ENCODE data around the gene SZRD1.

SZRD1 gene

DNA sequence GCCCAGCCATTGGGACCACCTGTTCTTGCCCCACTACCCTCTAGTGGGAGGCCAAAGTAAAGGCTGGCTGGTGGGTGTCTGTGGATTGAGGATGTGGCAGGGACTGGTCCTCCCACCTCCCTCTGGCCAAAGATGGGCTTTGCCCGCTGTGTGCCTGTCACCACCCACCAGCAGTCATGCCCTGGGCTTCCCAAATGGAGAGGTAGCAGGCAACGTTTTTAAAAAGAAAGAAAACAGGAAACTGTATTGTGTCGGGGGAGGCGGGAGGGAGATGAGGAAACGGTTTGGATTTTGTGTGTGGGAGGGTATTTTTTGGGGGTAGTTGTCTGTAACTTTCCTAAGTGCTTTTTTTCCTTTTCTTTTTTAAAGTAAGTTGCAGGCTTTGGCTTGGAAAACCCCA lies 30.1 kb downstream of the SZRD1 start:
- DNase-seq = no peak

GRCh38 chr1:16398371-16398953 lies 31.4 kb downstream of the SZRD1 start:
- DNase-seq = no peak

DNA sequence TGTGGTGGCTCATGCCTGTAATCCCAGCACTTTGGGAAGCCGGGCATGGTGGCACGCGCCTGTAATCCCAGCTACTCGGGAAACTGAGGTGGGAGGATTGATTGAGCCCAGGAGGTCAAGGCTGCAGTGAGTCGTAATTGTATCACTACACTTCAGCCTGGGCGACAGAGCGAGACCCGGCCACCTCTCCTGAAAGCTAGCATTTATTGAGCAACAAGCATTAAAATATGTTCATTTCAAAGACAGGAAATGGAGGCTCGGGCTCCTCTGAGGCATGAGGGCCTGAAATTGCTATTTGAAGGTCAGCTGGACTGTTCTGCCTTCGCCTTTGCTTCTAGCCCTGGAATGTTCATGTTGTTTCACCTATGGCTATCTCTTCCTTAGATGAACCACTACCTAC lies 35.7 kb downstream of the SZRD1 start:
- no peak for DNase-seq

DNA sequence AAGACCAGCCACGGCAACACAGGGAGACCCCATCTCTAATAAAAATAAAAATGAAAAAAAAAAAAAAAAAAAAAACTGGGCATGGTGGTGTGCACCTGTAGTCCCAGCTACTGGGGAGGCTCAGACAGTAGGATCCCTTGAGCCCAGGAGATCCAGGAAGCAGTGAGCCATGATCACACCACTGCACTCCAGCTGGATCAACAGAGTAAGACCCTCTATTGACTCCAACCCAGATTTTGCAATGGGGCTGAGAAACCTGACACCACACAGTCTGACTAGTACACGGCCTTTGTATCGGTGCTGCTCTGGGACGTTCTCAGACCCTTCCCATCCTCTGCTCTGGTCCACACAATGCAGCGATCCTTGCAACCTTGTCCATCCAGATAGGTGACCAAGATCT lies 38.4 kb downstream of the SZRD1 start:
- DNase-seq = no peak

DNA sequence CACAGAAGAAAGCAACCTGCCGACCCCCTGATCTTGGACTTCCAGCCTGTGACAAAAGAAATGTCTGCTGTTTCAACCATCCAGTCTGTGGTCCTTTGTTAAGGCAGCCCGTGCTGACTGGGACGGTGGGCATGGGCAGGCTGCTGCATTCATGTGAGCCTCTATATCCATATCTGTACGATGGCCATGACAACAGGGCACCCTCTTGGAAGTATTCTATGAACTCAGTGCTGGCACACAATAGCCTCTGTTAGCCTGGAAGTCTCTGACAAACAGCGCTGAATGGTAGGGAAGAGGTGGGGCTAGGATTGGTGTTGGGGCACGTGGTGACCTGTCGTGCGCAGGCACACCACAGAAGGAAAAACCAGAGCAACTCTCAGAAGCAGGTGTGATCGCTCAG lies 39.8 kb downstream of the SZRD1 start:
- DNase-seq = no peak

DNA sequence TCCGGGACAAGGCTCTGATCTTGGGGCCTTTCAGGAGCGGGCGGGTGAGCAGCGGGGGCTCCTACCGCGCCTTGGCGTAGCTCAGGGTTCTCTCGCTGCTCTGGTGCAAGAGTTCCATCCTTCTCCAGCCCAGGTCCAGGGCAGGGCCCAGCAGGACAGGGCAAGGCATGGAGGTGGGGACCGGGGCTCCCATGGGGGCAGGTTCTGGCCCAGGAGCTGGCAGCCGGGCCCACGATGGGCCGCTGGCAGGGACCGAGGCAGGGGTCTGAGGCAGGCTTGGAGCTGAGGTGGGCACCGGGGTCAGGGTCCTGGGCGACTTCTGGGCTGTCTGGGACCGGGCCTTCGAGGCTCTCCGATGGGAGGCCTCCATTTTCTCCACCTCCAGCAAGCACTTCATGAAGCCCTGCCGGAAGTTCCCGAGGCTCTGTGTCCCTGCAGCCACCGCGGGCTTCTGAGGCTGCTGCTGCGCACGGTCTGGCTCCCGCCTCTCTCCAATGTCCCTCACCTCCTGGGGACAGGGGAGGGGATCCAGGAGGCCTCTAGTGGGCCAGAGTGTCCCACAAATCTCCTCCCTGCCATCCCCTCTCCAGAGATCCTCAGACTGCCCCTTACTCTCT lies 42.6 kb downstream of the SZRD1 start:
- DNase-seq = no peak

DNA sequence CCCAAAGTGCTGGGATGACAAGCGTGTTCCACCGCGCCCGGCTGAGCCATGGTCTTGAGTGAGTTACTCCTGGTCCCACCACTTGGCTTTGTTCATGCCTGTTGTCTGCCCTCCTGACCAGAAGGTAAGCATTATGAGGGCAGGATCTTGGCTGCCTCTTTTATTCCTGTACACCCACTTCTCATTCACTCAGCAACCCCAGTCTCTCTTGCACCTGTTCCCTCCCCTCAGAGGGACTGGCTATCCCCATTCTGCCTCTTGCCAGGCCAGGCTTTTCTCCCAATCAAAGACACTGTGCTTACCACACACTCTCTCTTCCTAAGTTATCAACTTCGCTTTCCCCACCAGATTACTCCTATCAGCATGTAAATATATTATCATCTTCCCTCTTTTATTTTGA lies 43.8 kb downstream of the SZRD1 start:
- DNase-seq = no peak

DNA sequence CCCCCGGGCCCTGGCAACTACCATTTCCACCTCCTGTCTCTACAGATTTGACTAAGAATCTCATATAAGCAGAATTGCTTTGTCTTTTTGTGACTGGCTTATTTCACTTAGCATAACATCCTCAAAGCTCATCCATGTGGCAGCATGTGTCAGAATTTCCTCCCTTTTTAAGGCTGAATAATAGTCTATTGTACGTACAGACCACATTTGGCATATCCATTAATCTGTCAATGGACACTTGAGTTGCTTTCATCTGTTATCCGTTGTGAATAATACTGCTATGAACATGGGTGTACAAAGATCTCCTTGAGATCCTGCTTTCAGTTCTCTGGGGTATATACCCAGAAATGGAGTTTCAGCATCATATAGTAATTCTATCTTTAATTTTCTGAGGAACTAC lies 46.1 kb downstream of the SZRD1 start:
- DNase-seq = no peak

GRCh38 chr1:16418823-16419425 lies 51.9 kb downstream of the SZRD1 start:
- no peak for DNase-seq

DNA sequence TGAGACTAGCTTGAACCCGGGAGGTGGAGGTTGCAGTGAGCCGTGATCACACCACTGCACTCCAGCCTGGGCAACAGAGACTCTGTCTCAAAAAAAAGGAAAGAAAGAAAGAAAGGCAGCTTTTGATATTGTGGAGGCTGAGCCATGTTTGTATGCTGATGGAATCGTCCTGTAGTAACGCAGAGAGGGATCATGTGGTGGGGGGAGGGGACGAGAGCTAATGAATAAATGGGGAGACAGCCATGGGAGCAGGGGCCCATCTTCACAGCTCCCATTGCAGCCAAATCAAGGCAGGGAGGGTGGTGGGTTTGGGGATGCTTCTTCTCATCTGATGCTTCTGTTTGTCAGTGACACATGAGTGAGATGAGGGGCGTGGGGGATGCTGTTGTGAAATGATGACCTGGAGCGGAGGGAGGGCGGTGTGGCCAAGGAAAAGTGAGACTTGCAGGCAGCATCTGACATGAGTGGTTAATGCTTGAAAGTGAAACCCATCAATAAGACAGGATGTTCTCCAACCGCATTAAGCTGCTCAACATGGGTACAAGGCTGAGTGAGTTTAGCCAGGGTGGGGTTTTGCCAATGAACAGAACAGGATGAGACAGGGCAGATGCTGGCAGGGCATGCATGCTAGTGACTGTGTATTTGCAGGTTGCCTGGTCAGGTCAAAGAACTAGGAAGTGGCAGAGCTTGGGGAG lies 53.5 kb downstream of the SZRD1 start:
- DNase-seq = no peak

- DNase-seq = no peak
These were observed 54.2 kb downstream of the SZRD1 start for GRCh38 chr1:16421201-16421600.

DNA sequence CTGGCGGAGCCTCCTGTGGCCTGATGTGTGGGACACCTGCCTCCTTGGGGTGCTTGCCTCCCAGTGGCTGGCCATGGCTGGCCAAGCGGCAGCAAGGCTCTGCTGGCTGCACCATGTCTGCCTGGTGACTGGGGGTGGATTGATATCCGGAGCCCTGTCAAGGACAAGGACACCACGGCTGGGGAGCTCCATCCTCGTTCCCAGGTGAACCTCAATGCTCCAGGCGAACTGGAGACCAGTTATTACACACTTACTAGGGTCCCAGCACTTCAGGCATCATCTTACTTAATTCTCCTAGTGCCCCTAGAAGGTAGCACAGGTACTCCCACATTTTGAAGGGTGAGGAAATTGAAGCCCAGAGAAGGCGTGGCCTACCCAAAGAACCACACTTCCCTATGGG lies 55.0 kb downstream of the SZRD1 start:
- DNase-seq = no peak

DNA sequence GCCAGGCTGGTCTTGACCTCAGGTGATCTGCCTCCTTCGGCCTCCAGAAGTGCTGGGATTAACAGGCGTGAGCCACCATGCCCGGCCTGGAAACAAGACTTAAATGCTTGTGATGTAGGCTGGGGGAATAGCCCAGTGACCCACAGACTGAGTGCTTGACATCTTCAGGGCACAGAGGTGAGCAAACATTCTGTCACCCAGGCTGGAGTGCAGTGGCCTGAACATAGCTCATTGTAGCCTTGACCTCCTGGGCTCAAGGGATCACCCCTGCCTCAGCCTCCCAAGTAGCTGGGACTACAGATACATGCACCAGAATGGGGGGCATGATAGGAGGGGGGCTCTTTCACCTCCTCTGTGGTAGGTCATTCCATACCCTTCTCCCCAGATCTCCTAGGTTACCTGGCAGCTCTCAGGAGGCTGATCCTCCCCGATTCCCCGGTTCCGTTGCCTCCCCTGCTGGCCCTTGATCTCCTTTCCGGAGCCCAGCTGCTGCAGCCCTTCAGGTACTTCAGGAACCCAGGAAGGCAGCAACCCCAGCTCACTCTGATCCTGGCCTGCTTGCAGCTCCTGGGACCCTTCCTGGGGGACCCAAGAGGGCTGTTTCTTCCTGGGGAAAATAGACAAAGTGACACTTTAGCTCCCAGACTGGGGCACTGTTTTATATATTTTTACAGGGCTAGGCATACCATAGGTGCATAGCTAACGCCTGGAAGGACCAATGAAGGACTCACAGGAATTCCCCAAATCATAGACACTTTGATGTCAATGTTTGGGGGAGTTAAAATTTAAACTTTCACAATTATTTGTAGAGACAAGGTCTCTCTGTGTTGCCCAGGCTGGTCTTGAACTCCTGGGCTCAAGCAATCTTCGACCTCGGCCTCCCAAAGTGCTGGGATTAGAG lies 58.3 kb downstream of the SZRD1 start:
- DNase-seq = no peak

DNA sequence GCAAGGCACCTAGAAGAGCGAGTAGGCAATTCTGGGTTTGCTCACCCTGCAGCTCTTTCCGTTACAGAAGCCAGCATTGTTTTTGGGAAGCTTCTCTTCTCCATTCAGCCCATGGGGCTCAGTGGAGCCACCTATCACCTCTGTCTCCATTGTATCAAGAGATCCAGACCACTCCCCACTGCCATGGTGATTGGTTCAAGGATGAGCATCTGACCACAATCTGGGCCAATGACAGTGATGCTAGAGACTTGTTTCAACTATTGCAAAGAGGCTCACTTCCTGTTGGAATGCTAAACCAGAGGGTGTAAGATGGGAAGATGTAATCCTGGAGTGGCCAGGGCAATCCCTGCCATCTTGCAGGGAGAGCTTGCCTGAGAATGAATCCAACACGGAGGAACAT lies 63.6 kb downstream of the SZRD1 start:
- DNase-seq = no peak

DNA sequence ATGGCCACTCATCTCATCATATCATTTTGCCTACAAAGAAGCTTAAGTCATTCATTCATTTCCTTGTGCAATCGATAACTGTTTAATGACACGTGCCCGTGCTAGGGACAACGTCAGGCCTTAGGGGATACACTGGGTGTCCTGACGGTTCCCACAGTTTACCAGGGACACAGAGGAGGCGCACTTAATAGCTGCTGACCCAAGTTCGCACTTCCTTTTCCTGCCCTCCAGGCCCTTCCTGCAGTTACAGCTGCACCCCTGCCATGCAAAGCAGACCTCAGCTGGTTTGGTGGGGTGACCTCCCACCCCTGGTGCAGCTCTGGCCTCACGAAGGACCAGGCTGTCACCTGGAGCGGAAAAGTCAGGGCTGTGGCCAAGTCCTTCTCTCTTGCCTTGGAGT lies 66.0 kb downstream of the SZRD1 start:
- no peak for DNase-seq

DNA sequence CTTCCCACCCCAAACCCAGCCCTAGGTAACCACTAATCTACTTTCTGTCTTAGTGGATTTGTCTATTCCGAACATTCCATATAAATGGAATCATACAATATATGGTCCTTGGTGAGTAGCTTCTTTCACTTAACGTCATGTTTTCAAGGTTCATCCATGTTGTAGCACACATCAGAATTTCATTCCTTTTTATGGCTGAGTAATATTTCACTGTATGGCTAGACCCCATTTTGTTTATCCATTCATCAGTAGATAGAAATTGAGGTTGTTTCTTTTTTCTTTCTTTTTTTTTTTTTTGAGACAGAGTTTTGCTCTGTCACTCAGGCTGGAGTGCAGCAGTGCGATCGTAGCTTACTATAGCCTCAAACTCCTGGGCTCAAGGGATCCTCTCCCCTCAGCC lies 67.0 kb downstream of the SZRD1 start:
- no peak for DNase-seq

DNA sequence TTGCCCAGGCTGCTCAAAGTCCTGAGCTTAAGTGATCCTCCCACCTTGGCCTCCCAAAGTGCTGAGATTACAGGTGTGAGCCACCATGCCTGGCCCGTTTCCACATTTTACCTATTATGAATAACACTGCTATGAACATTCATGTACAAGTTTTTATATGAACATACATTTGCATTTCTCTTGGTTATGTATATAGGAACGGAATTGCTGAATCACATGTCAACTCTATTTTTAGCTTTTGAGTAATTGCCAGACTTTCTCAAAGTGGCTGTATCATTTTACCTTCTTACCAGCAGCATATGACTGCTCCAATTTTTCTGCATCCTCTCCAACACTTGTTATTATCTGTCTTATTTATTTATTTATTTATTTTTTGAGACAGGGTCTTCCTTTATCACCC lies 67.5 kb downstream of the SZRD1 start:
- no peak for DNase-seq

DNA sequence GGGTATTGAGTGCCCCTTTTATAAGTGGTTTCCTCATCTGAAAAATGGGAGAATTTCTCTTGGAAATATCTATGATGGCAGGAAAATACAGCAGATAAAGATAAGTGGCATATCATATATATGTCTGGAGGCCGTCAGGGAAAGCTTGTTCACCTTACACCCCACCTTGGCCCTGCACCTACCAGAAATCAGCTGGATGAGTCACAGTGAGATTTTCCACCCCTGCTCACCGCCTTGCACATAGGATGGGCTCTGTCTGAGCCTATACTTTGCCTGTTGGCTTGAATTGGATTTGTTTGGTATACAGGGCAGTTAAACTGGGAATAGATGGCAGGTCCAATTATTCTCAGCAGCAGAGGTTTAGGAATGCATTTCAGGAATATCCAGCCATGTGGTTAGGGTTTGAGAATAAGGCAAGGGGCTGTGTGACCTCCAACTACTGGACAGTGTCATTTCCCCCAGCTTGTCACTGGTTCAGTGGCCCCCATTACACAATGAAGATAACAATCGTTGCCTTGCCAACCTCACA lies 70.0 kb downstream of the SZRD1 start, which contains the start of gene SPATA21:
Gene SPATA21 (minus strand): TSS at position 479 of the 529 bp plus-strand sequence. CDS start 6,053 bp downstream, outside the sequence.
- DNase-seq = no peak

GRCh38 chr1:16438516-16438915 lies 71.5 kb downstream of the SZRD1 start:
- no peak for DNase-seq

DNA sequence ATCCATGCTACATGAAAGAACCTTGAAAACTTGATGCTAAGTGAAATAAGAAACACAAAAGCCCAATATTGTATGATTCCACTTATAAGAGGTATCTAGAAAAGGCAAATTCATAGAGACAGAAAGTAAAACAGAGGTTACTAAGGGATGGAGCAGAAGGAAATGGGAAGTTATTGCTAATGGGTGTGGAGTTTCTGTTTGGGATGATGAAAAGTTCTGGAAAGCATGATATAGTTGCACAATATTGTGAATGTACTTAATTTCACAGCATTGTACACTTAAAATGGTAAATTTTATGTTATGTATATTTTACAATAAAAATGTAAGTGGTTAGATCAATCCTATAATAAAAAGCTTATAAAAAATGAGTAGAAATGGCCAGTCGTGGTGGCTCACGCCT lies 71.9 kb downstream of the SZRD1 start:
- no peak for DNase-seq

DNA sequence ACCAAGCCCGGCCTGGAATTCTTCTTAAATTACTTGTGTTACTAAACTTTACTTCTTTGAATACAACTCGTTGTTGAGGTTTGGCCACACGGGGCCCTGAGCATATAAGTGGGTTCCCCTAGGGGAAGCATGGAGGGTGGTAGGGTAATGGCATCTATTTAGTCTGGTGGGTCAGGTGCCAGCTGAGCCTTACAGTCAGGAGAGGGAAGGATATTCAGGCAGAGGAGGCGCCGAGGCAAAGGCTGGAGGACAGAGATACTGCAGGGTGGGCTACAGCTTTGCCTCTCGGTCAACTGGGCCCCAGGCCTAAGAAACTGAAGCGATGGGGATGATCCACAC lies 73.1 kb downstream of the SZRD1 start:
- DNase-seq = no peak

DNA sequence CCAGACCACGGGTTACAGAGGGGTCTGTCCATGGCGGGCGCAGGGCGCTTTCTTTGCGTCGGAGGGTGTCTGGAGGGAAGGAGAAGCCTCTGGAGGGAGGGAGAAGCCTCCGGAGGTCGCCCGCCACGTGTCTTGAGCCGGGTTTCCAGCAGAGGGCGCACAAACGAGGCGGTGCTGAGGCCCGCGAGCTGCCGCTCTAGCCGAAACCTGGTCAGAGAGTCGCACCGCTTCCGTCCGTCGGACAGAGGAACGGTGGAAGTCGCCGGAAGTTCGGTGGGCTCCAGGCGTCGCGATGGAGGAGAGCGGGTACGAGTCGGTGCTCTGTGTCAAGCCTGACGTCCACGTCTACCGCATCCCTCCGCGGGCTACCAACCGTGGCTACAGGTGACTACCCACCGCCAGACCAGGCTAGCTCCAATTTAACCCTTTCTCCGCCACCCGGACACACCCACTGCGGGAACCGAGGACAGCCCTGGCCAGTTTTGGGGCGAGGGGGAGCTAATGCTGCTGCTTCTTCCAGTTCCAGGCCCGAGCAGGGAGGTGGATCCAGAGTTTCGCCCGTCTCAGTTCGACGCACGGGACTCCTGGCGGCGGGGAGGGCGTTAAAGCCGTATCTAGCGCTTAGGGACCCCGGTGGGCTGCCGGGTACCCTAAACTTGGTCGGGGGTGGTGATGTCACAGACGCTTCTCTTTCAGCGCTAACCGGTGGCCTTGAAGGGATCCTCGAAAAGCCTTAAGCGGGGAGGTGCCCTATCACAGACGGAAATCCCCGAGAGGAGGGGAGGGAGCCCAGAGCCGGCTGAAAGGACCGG lies 73.6 kb downstream of the SZRD1 start, which contains the start of gene NECAP2:
Gene NECAP2 (plus strand): TSS at position 255 of the 812 bp plus-strand sequence. CDS start 38 bp downstream, at position 293.
- peak; percentile 80 for DNase-seq
